H54 (cell line): ENCODE measurements around the gene LIMCH1.

ENCODE experiments used
- DNase-seq: peaks from one replicate; pipeline ENCODE4 v3.0.0; 2011; ENCODE audit warnings: low spot score, mixed read lengths; ENCODE audit not compliant: insufficient read length
- FAIRE-seq: peaks from 3 replicates; lab custom pipeline; 2011; peaks lifted over from hg19 to GRCh38; lab: Jason Lieb, UNC
- POLR2A ChIP-seq: IDR thresholded peaks from 2 replicates; pipeline ENCODE4 v1.6.1; 2011; ENCODE audit warnings: low read depth, mild to moderate bottlenecking, low read length

The LIMCH1 gene

GRCh38 chr4:41657561-41657960, 119.6 kb downstream of the LIMCH1 start:
- TF ChIP-seq POLR2A = no peak
- DNase-seq = no peak
- no peak for FAIRE-seq

GRCh38 chr4:41658163-41658562, 120.2 kb downstream of the LIMCH1 start:
- DNase-seq (no peak), FAIRE-seq (no peak)
- no peak for TF ChIP-seq POLR2A

GRCh38 chr4:41660352-41660751, 122.4 kb downstream of the LIMCH1 start:
- no peak for FAIRE-seq
- DNase-seq = no peak
- no peak for TF ChIP-seq POLR2A

- peak; percentile 19 for DNase-seq
- peak; percentile 15 for FAIRE-seq
- TF ChIP-seq POLR2A = no peak
These were observed 123.6 kb downstream of the LIMCH1 start for GRCh38 chr4:41661442-41662076.

GRCh38 chr4:41665636-41666207, 127.8 kb downstream of the LIMCH1 start:
- no peak for FAIRE-seq
- DNase-seq = no peak
- no peak for TF ChIP-seq POLR2A

GRCh38 chr4:41668024-41668423, 130.1 kb downstream of the LIMCH1 start:
- DNase-seq (no peak), FAIRE-seq (no peak)
- TF ChIP-seq POLR2A = no peak

- no peak for TF ChIP-seq POLR2A
- FAIRE-seq (no peak), DNase-seq (no peak)
These were observed 132.6 kb downstream of the LIMCH1 start for GRCh38 chr4:41670530-41670929.

GRCh38 chr4:41670982-41671381, 133.0 kb downstream of the LIMCH1 start:
- TF ChIP-seq POLR2A = no peak
- DNase-seq (no peak), FAIRE-seq (no peak)

GRCh38 chr4:41678086-41678816, 140.3 kb downstream of the LIMCH1 start:
- FAIRE-seq (no peak), DNase-seq (no peak)
- TF ChIP-seq POLR2A = no peak

GRCh38 chr4:41678951-41679350, 141.0 kb downstream of the LIMCH1 start:
- DNase-seq (no peak), FAIRE-seq (no peak)
- no peak for TF ChIP-seq POLR2A

GRCh38 chr4:41679991-41680390, 142.0 kb downstream of the LIMCH1 start:
- FAIRE-seq (no peak), DNase-seq (no peak)
- TF ChIP-seq POLR2A = no peak

- no peak for TF ChIP-seq POLR2A
- FAIRE-seq (no peak), DNase-seq (no peak)
These were observed 143.1 kb downstream of the LIMCH1 start for GRCh38 chr4:41681054-41681453.

GRCh38 chr4:41683326-41683725, 145.4 kb downstream of the LIMCH1 start:
- no peak for DNase-seq
- TF ChIP-seq POLR2A = no peak
- no peak for FAIRE-seq

- TF ChIP-seq POLR2A = no peak
- DNase-seq = no peak
- FAIRE-seq = no peak
These were observed 148.9 kb downstream of the LIMCH1 start for GRCh38 chr4:41686893-41687292.
